CD4-positive, alpha-beta T cell treated with Interferon gamma for 1 hour (primary cell): ENCODE data around the gene CENATAC.
A peak's percentile ranks its signal among the peaks of the same experiment; 100 is the strongest.
"Not testable (repeated sequence)": the region's sequence is repeated elsewhere in the genome, so short reads cannot be mapped to it uniquely, and the experiment has no call there.

ENCODE experiments used
- DNase-seq: peaks from one replicate; pipeline ENCODE4 v3.0.0-alpha.2; 2020

Gene CENATAC

DNA sequence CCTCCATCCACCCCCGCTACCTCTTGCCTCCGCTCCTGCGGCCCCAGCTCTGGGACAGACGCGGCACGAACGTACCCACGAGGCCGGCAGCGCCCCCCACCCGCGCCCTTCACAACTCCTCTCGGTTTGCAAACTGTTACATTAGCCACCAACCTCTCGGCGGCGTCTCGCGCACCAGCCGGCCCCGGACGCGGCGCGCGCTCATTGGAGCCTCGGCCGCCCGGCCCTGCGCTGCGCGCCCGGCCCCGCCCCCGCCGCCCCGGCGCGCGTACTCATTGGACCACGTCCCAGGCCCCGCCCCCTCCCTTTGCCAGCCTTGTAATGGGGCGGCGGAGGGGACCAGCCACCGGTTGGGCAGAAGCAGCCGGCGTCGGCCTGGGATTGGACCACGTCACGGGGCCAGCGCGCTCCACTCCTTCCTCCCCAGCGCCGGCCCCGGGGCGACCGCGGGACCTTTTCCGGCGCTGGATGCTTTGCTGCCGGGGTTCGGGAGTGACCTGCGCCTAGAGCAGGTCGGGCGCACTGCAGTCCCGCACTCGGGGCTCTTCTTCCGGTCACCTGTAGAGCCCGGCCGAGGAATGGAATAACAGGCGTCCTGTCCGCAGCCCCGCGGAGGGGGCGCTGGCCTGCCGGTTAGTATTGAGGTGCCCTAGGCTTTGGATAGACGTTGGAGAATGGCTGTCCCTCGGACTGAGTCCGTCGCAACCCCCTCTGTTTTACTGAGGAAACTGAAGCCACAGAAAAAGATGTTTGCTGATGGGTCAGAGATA is 59.2 kb downstream of the CENATAC start, which contains the start of gene HYOU1:
HYOU1 (minus strand) TSS at position 206 of the 770 bp plus-strand sequence. CDS start 1,045 bp downstream, outside the sequence.
- peak; percentile 97 for DNase-seq

DNA sequence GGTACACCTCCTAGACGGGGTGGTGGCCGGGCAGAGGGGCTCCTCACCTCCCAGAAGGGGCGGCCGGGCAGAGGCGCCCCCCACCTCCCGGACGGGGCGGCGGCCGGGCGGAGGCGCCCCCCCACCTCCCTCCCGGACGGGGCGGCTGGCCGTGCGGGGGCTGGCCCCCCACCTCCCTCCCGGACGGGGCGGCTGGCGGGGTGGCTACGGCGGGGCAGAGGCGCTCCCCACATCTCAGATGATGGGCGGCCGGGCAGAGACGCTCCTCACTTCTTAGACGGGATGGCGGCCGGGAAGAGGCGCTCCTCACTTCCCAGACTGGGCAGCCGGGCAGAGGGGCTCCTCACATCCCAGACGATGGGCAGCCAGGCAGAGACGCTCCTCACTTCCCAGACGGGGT is 61.2 kb downstream of the CENATAC start:
- not testable (repeated sequence) for DNase-seq

DNA sequence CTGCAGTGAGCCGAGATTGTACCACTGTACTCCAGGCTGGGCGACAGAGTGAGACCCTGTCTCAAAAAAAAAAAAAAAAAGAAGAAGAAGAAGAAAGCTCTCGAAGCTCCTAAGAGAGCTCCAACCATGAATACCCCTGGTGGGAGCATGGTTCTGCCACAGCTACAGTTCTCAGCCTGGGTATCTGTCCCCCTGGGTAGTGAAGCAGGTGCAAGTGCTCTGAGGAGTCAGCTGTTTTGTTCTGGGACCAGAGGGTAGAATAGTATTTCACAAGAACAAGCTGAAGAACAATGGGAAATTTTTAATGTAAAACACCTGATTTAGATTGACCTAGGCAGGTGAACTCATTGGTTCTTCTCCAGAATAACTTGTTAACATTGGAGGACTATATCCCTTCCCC is 63.3 kb downstream of the CENATAC start:
- no peak for DNase-seq

DNA sequence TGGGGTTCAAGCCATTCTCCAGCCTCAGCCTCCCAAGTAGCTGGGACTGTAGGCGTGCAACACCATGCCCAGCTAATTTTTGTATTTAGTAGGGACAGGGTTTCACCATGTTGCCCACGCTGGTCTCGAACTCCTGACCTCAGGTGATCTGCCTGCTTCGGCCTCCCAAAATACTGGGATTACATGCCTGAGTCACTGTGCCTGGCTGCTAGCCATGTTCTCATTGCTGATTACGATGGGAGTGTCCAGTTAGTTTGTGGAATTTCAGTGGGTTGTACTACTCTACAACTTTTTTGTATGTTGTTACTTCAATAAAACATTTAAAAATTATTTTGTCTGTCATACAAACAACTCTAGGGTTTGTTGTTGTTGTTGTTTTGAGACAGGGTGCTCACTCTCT is 64.8 kb downstream of the CENATAC start:
- DNase-seq: no peak

DNA sequence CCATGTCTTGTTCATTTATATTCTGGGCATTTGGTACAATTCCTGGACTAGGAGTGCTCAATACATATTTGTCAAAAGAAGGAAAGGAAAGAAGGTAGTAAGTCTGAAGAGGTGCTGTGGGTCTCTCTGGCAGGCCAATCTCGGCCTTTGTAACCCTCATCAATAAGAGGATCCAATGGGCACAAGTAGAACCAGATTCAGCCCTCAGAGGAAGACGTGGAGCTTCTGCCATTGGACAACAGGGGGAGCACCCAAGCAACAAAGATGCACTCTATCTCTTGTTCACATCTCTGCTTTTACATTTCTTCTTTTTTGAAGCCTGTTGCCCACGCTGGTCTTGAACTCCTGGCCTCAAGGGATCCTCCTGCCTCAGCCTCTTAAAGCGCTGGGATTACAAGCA is 67.4 kb downstream of the CENATAC start:
- peak; percentile 42 for DNase-seq
